HG03103 (cell line): ENCODE data around the gene PLCD1.

Source experiments
- ATAC-seq: cut with Tn5 transposase; IDR thresholded peaks from one replicate; pipeline ENCODE4 v1.9.1; 2021; ENCODE audit warnings: low read depth; ENCODE audit not compliant: unreplicated experiment

The PLCD1 gene

GRCh38 chr3:38017445-38018295, 11.8 kb downstream of the PLCD1 start:
- no peak for ATAC-seq

GRCh38 chr3:38016847-38017444, 12.5 kb downstream of the PLCD1 start:
- ATAC-seq: no peak

GRCh38 chr3:38016410-38016809, 13.0 kb downstream of the PLCD1 start:
- ATAC-seq: no peak

GRCh38 chr3:38015984-38016383, 13.5 kb downstream of the PLCD1 start:
- no peak for ATAC-seq

- ATAC-seq: no peak
Observed at GRCh38 chr3:38015485-38015884, 14.0 kb downstream of the PLCD1 start.

- ATAC-seq: no peak
Observed at GRCh38 chr3:38011111-38011510, 18.3 kb downstream of the PLCD1 start.

- ATAC-seq: no peak
Observed at GRCh38 chr3:38009807-38010591, 19.4 kb downstream of the PLCD1 start.

GRCh38 chr3:38008971-38009580, 20.4 kb downstream of the PLCD1 start:
- ATAC-seq: no peak

GRCh38 chr3:38008191-38008701, 21.2 kb downstream of the PLCD1 start:
- no peak for ATAC-seq

GRCh38 chr3:38007754-38008090, 21.7 kb downstream of the PLCD1 start:
- no peak for ATAC-seq

GRCh38 chr3:38006445-38006995, 22.9 kb downstream of the PLCD1 start:
- no peak for ATAC-seq

GRCh38 chr3:38006031-38006430, 23.4 kb downstream of the PLCD1 start:
- no peak for ATAC-seq

- no peak for ATAC-seq
Observed at GRCh38 chr3:38005076-38006020, 24.1 kb downstream of the PLCD1 start.

- ATAC-seq: no peak
Observed at GRCh38 chr3:38004415-38005075, 24.9 kb downstream of the PLCD1 start.

GRCh38 chr3:38003817-38004414, 25.5 kb downstream of the PLCD1 start:
- ATAC-seq: no peak

GRCh38 chr3:38003371-38003816, 26.0 kb downstream of the PLCD1 start:
- no peak for ATAC-seq

- no peak for ATAC-seq
Observed at GRCh38 chr3:38002940-38003339, 26.5 kb downstream of the PLCD1 start.

- ATAC-seq: no peak
Observed at GRCh38 chr3:38002291-38002876, 27.1 kb downstream of the PLCD1 start.
